GM10847 (cell line): ENCODE measurements around the gene CD300H.

ENCODE experiments used
- POLR2A ChIP-seq: IDR thresholded peaks from 2 replicates; pipeline ENCODE4 v1.6.1; 2011; ENCODE audit not compliant: insufficient read length; ENCODE audit errors: extremely low read depth

The CD300H gene

DNA sequence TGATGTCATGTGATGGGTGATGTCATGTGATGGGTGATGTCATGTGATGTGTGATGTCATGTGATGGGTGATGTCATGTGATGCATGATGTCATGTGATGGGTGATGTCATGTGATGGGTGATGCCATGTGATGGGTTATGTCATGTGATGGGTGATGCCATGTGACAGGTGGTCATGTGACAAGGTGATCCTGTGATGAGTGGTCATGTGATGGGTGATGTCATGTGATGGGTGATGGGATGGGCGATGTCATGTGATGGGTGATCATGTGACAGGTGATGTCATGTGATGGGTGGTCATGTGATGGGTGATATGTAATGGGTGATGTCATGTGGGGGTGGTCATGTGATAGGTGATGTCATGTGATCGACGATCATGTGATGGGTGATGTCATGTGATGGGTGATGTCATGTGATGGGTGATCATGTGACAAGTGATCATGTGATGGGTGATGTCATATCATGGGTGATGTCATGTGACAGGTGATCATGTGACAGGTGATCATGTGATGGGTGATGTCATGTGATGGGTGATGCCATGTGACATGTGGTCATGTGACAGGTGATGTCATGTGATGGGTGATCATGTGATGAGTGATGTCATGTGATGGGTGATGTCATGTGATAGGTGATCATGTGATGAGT is 53.2 kb downstream of the CD300H start:
- TF ChIP-seq POLR2A, result no peak

DNA sequence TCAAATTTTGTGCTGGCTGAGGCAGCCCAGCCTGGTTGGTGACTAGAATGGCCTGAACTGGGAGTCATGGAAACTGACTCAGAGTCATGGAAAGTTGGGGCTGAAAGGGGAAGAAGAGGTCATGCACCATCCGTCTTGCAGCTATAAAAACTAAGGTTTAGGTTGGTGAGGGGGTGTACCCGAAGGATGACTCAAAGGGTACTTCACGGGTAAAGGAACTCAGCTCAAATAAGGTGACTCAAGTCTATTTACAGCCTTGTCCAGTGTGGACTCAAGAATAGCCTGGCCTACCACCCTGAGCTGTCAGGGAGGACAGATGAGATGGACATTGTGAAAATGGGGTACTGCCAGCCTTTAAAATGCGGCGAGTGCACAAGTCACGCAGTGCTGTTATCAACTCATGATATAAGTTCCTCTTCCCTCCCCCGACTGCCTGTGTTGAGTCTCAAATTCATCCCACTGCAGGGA is 54.7 kb downstream of the CD300H start:
- no peak for TF ChIP-seq POLR2A

DNA sequence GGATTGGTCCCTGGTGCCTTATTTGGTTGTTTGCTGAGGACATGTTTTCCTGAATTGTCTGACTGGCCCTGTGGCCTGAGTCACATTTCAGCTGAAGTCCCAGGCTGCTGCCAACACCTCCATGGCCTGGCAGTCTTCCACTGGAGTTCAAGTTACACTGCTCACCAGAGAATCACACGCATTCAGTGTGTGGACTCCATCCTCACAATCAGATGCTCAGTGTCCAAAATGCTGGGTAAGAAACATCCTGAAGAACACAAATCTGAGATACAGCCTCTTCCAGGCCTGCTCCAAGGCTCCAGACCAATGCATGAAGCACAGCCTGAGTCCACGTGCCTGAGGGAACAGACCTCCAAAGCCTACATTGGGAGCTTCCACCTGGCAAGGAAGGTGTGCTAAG is 55.3 kb downstream of the CD300H start:
- TF ChIP-seq POLR2A, result no peak
